Activated CD4-positive, alpha-beta memory T cell treated with anti-CD3 and anti-CD28 coated beads, Interleukin-2, amount 10 ng/mL, durations not matched to agents 7 days and 5 days (primary cell): ENCODE measurements around the gene C6orf141. TPM values are rescaled to one million over a fixed set of nuclear protein-coding genes. Genes with fewer than 3 reads are reported as not detected.

ENCODE experiments used
- CTCF ChIA-PET: fragments of 350-600 bp; sonication (Branson Sonifier 250); formaldehyde crosslinking; loops from one replicate; lab custom pipeline; 2021; ENCODE audit warnings: antibody characterized with exemption, inconsistent platforms; lab: Charles Lee
- POLR2A ChIA-PET: fragments of 350-600 bp; sonication (Branson Sonifier 250); formaldehyde crosslinking; loops from one replicate; lab custom pipeline; 2021; ENCODE audit warnings: antibody characterized with exemption; lab: Charles Lee
- DNase-seq: peaks from one replicate; pipeline ENCODE4 v3.0.0-alpha.2; 2020
- H3K27ac Mint-ChIP-seq: one replicate; pipeline ENCODE4 v1.8.0; 2021; ENCODE audit warnings: mild to moderate bottlenecking, mixed read lengths
- H3K27me3 Mint-ChIP-seq: one replicate; pipeline ENCODE4 v1.8.0; 2021; ENCODE audit warnings: mixed read lengths
- H3K36me3 Mint-ChIP-seq: one replicate; pipeline ENCODE4 v1.8.0; 2021; ENCODE audit warnings: low read depth, mixed read lengths
- H3K4me1 Mint-ChIP-seq: one replicate; pipeline ENCODE4 v1.8.0; 2021; ENCODE audit warnings: mixed read lengths
- H3K4me3 Mint-ChIP-seq: one replicate; pipeline ENCODE4 v1.8.0; 2021; ENCODE audit warnings: mild to moderate bottlenecking, mixed read lengths
- H3K9me3 Mint-ChIP-seq: one replicate; pipeline ENCODE4 v1.8.0; 2021; ENCODE audit warnings: mixed read lengths
- total RNA-seq, 2 experiments: library from RNA; stranded (reverse); gene quantifications; one replicate each; pipeline ENCODE4 v1.2.3, GENCODE V29; 2021

C6orf141 gene
- total RNA-seq, 2 experiments from 2014 or later = 0.48 TPM; not detected in 1

- H3K4me3 Mint-ChIP-seq = no peak overlapping the region
- no peaks in the 10 kb centered on the region for H3K36me3 Mint-ChIP-seq
- DNase-seq = no peak
- no peaks in the 10 kb centered on the region for H3K4me1 Mint-ChIP-seq
- POLR2A ChIA-PET = no interaction called here
- no peak overlapping the region for H3K27ac Mint-ChIP-seq
- peaks cover 2% of the 10 kb centered on the region for H3K27me3 Mint-ChIP-seq
- CTCF ChIA-PET = interaction anchor here (0.6 kb wide), 1 partner anchor 8 kb away, joined by 3 read pairs; no protein-coding TSS in a partner anchor
- no peaks in the 10 kb centered on the region for H3K9me3 Mint-ChIP-seq
Measured at GRCh38 chr6:49523901-49524300, 26.6 kb upstream of the C6orf141 start.

GRCh38 chr6:49524541-49524940 lies 25.9 kb upstream of the C6orf141 start:
- H3K36me3 Mint-ChIP-seq = no peaks in the 10 kb centered on the region
- ChIA-PET POLR2A (no interaction called here), CTCF (no interaction called here)
- no peak overlapping the region for H3K4me3 Mint-ChIP-seq
- H3K4me1 Mint-ChIP-seq = no peaks in the 10 kb centered on the region
- H3K9me3 Mint-ChIP-seq = no peaks in the 10 kb centered on the region
- no peak for DNase-seq
- no peak overlapping the region for H3K27ac Mint-ChIP-seq
- peaks cover 4% of the 10 kb centered on the region for H3K27me3 Mint-ChIP-seq

GRCh38 chr6:49526598-49526997 lies 23.9 kb upstream of the C6orf141 start:
- no peak overlapping the region for H3K4me3 Mint-ChIP-seq
- ChIA-PET POLR2A (no interaction called here), CTCF (no interaction called here)
- H3K27me3 Mint-ChIP-seq = peaks cover 10% of the 10 kb centered on the region
- DNase-seq = no peak
- H3K27ac Mint-ChIP-seq = no peak overlapping the region
- H3K4me1 Mint-ChIP-seq = no peaks in the 10 kb centered on the region
- H3K9me3 Mint-ChIP-seq = no peaks in the 10 kb centered on the region
- no peaks in the 10 kb centered on the region for H3K36me3 Mint-ChIP-seq

DNA sequence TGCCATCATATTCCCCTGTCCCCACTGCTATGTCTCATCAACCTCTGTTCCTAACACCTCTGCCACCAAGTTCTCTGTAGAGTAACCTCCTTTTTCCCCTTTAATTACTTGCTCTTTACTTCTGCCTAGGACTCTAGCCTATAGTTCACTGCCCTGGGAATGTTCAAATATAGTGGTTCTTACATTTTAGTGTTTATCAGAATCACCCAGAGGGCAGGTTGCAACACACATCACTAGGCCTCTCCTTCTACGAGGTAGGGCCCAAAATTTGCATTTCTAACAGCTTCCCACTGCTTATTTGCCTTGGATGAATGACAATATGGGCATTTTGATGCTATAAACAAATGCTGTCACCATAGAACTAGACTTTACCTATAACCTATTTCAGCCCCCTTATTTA lies 23.1 kb upstream of the C6orf141 start:
- no peaks in the 10 kb centered on the region for H3K9me3 Mint-ChIP-seq
- peaks cover 2% of the 10 kb centered on the region for H3K4me1 Mint-ChIP-seq
- CTCF ChIA-PET = interaction anchor here (1.3 kb wide), 1 partner anchor 9 kb away, joined by 3 read pairs; no protein-coding TSS in a partner anchor
- H3K27me3 Mint-ChIP-seq = peaks cover 15% of the 10 kb centered on the region
- no peaks in the 10 kb centered on the region for H3K36me3 Mint-ChIP-seq
- POLR2A ChIA-PET = no interaction called here
- H3K4me3 Mint-ChIP-seq = no peak overlapping the region
- no peak for DNase-seq
- no peak overlapping the region for H3K27ac Mint-ChIP-seq

DNA sequence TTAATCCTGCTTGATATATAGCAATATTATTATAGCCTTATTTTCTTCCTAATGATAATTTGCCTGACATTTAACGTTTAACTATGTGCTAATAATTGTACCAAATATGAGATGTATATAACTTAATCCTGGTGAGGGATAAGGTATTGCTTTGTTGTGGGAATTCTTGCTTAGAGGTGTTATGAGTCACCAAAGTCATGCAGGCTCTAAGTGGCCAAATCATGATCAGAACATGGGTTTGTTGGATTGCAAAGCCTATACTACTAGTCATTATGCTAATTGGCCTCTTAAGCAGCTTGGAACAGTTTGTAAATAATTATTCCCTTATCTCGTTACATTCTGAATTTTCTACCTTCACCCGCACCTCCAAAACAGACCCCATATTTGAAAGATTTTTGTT lies 21.9 kb upstream of the C6orf141 start:
- Mint-ChIP-seq H3K27ac (no peak overlapping the region), H3K4me1 (peaks cover 2% of the 10 kb centered on the region), H3K36me3 (no peaks in the 10 kb centered on the region), H3K4me3 (no peak overlapping the region), H3K9me3 (no peaks in the 10 kb centered on the region), H3K27me3 (peaks cover 16% of the 10 kb centered on the region)
- no peak for DNase-seq
- CTCF ChIA-PET = interaction anchor here (1.3 kb wide), 1 partner anchor 78 kb away, joined by 3 read pairs; no protein-coding TSS in a partner anchor
- POLR2A ChIA-PET = no interaction called here

GRCh38 chr6:49530141-49530776 lies 20.2 kb upstream of the C6orf141 start:
- H3K9me3 Mint-ChIP-seq = no peaks in the 10 kb centered on the region
- CTCF ChIA-PET = interaction anchor here (1.0 kb wide), 1 partner anchor 86 kb away, joined by 3 read pairs; no protein-coding TSS in a partner anchor

GRCh38 chr6:49531774-49532569 lies 18.5 kb upstream of the C6orf141 start:
- DNase-seq = no peak
- H3K27me3 Mint-ChIP-seq = peaks cover 20% of the 10 kb centered on the region
- H3K36me3 Mint-ChIP-seq = no peaks in the 10 kb centered on the region
- no peak overlapping the region for H3K4me3 Mint-ChIP-seq
- peaks cover 2% of the 10 kb centered on the region for H3K4me1 Mint-ChIP-seq
- ChIA-PET POLR2A (interaction anchor here (1.0 kb wide), 1 partner anchor 18 kb away, joined by 3 read pairs; the partner anchor contains the start of gene C6orf141), CTCF (interaction anchor here (0.7 to 2.5 kb wide), 24 partner anchors 8 to 824 kb away, joined by 3 to 23 read pairs (median 4); partner anchors contain the start of gene C6orf141)
- H3K9me3 Mint-ChIP-seq = no peaks in the 10 kb centered on the region
- H3K27ac Mint-ChIP-seq = no peak overlapping the region

More at GRCh38 chr6:49530141-49530776, 20.2 kb upstream of the C6orf141 start:
- no peak for DNase-seq
- Mint-ChIP-seq H3K27ac (no peak overlapping the region), H3K36me3 (no peaks in the 10 kb centered on the region), H3K4me3 (no peak overlapping the region), H3K4me1 (peaks cover 2% of the 10 kb centered on the region), H3K27me3 (peaks cover 20% of the 10 kb centered on the region)
- POLR2A ChIA-PET = no interaction called here

GRCh38 chr6:49535795-49536194 lies 14.7 kb upstream of the C6orf141 start:
- H3K4me3 Mint-ChIP-seq = no peak overlapping the region
- peaks cover 14% of the 10 kb centered on the region for H3K27me3 Mint-ChIP-seq
- no peak for DNase-seq
- no peaks in the 10 kb centered on the region for H3K9me3 Mint-ChIP-seq
- no peak overlapping the region for H3K27ac Mint-ChIP-seq
- H3K36me3 Mint-ChIP-seq = no peaks in the 10 kb centered on the region
- CTCF ChIA-PET = interaction anchor here (1.9 kb wide), 1 partner anchor 71 kb away, joined by 7 read pairs; no protein-coding TSS in a partner anchor
- POLR2A ChIA-PET = no interaction called here
- H3K4me1 Mint-ChIP-seq = peaks cover 2% of the 10 kb centered on the region

- Mint-ChIP-seq H3K4me3 (no peak overlapping the region), H3K27me3 (peaks cover 7% of the 10 kb centered on the region), H3K27ac (no peak overlapping the region), H3K4me1 (no peaks in the 10 kb centered on the region), H3K9me3 (no peaks in the 10 kb centered on the region), H3K36me3 (no peaks in the 10 kb centered on the region)
- CTCF ChIA-PET = no interaction called here
- no peak for DNase-seq
- POLR2A ChIA-PET = no interaction called here
Measured at GRCh38 chr6:49539102-49539501, 11.4 kb upstream of the C6orf141 start.

DNA sequence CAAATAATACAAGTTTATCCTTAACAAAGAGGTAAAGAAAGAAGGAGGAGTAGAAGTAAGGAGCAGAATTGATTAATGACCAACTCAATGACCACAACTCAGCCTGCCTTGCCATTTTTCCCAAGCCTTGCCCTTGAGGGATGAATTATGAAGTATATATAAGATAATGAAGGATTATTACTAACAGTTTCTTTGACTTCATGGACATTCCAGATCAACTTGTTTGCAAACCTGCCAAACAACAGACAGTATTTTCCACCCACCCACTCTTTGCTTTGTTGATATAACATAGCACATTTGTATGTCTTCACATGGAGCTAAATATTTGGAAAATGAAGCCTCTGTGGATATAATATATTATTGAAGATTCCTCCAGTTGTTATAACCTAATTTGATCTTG lies 9.9 kb upstream of the C6orf141 start:
- DNase-seq = no peak
- no peaks in the 10 kb centered on the region for H3K4me1 Mint-ChIP-seq
- POLR2A ChIA-PET = no interaction called here
- CTCF ChIA-PET = interaction anchor here (2.1 kb wide), 1 partner anchor 8 kb away, joined by 9 read pairs; no protein-coding TSS in a partner anchor
- H3K36me3 Mint-ChIP-seq = no peaks in the 10 kb centered on the region
- peaks cover 3% of the 10 kb centered on the region for H3K27me3 Mint-ChIP-seq
- H3K27ac Mint-ChIP-seq = no peak overlapping the region
- no peaks in the 10 kb centered on the region for H3K9me3 Mint-ChIP-seq
- no peak overlapping the region for H3K4me3 Mint-ChIP-seq

GRCh38 chr6:49541210-49541724 lies 9.2 kb upstream of the C6orf141 start:
- no peaks in the 10 kb centered on the region for H3K36me3 Mint-ChIP-seq
- no peak overlapping the region for H3K27ac Mint-ChIP-seq
- ChIA-PET POLR2A (no interaction called here), CTCF (interaction anchor here (2.1 kb wide), 1 partner anchor 9 kb away, joined by 9 read pairs; no protein-coding TSS in a partner anchor)
- DNase-seq = no peak
- no peak overlapping the region for H3K4me3 Mint-ChIP-seq
- H3K4me1 Mint-ChIP-seq = no peaks in the 10 kb centered on the region
- H3K9me3 Mint-ChIP-seq = no peaks in the 10 kb centered on the region
- peaks cover 3% of the 10 kb centered on the region for H3K27me3 Mint-ChIP-seq

DNA sequence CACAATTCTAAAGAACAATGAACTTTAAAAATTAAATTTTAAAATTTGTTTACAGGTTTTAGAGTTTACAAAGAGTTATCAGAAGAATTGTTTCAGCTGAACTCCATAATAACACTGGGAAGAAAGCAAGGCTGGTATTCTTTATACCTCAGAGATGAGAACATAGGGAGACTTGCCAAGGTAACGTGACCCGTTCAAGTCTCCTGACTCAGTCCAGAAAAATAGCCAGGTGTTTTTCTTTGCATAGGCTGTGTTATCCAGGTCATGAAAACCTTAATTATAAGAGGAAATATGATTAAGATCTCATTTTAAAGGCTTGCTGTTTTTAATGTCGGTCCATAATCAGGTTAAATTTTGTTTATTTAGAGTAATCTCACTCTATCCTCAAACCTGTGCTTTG lies 8.5 kb upstream of the C6orf141 start:
- no peaks in the 10 kb centered on the region for H3K4me1 Mint-ChIP-seq
- CTCF ChIA-PET = interaction anchor here (2.1 kb wide), 1 partner anchor 10 kb away, joined by 9 read pairs; no protein-coding TSS in a partner anchor
- no peaks in the 10 kb centered on the region for H3K9me3 Mint-ChIP-seq

More for the DNA sequence above, 8.5 kb upstream of the C6orf141 start:
- DNase-seq = no peak
- POLR2A ChIA-PET = no interaction called here
- no peaks in the 10 kb centered on the region for H3K36me3 Mint-ChIP-seq
- no peak overlapping the region for H3K27ac Mint-ChIP-seq
- H3K27me3 Mint-ChIP-seq = peaks cover 7% of the 10 kb centered on the region
- no peak overlapping the region for H3K4me3 Mint-ChIP-seq
